ENCODE measurements around the gene MCTP1.

GRCh38 chr5:95256991-95257390 lies 27.9 kb downstream of the MCTP1 start:
- TF ChIP-seq FOXK2 (conservative IDR thresholded peaks at IDR 0.05 in 1 of 2, IDR thresholded peaks at IDR 0.05 in 1 of 2; ENCODE audit: low read depth in 2 of 2) = no peak
- no peak for TF ChIP-seq BHLHE40 (IDR thresholded peaks at IDR 0.05; ENCODE audit: low read length)
- no peak for TF ChIP-seq HMGXB4 (CRISPR knock-in tag; IDR thresholded peaks at IDR 0.05)
- TF ChIP-seq POLR2AphosphoS2 (IDR thresholded peaks at IDR 0.05; ENCODE audit: low read length) = no peak
- TF ChIP-seq, protein P1, sequence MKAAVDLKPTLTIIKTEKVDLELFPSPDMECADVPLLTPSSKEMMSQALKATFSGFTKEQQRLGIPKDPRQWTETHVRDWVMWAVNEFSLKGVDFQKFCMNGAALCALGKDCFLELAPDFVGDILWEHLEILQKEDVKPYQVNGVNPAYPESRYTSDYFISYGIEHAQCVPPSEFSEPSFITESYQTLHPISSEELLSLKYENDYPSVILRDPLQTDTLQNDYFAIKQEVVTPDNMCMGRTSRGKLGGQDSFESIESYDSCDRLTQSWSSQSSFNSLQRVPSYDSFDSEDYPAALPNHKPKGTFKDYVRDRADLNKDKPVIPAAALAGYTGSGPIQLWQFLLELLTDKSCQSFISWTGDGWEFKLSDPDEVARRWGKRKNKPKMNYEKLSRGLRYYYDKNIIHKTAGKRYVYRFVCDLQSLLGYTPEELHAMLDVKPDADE (conservative IDR thresholded peaks at IDR 0.05; ENCODE audit: control insufficient read depth, low read depth, low read length) = no peak
- no peak for TF ChIP-seq ZNF668 (CRISPR knock-in tag; IDR thresholded peaks at IDR 0.05)
- no peak for TF ChIP-seq POLR2AphosphoS5 (IDR thresholded peaks at IDR 0.05; ENCODE audit: control insufficient read depth, insufficient read depth, low read depth, low read length)
- TF ChIP-seq SP2 (IDR thresholded peaks at IDR 0.05; ENCODE audit: extremely low read depth, low read depth, low read length, poor library complexity, severe bottlenecking) = no peak
- no peak for TF ChIP-seq ZNF274 (IDR thresholded peaks at IDR 0.05; ENCODE audit: borderline replicate concordance, low read depth, low read length)
- TF ChIP-seq RCOR1 (IDR thresholded peaks at IDR 0.05; ENCODE audit: borderline replicate concordance in 1 of 2, low read depth in 2 of 2, low read length in 2 of 2) = no peak
- no peak for TF ChIP-seq PCBP2 (IDR thresholded peaks at IDR 0.05; ENCODE audit: low read depth, low read length, poor library complexity, severe bottlenecking)
- TF ChIP-seq CTCF (IDR thresholded peaks at IDR 0.05 in 2 of 3, conservative IDR thresholded peaks at IDR 0.05 in 1 of 3; ENCODE audit: insufficient read depth in 2 of 3, low read depth in 1 of 3, low read length in 3 of 3) = no peak
- no peak for TF ChIP-seq POLR2A (conservative IDR thresholded peaks at IDR 0.05)
- no peak for TF ChIP-seq NR1H2 (CRISPR knock-in tag; IDR thresholded peaks at IDR 0.05)
